ENCODE data around the gene SLC17A5. TPM values are rescaled to one million over a fixed set of nuclear protein-coding genes. Genes with fewer than 3 reads are reported as not detected.

Gene SLC17A5
- total and polyA plus RNA-seq, 9 of the 15 experiments (the other 6 are each of a cell fraction or from before 2014, with no cell fraction given), result 1.3 to 7.2 (median 3.4) TPM

DNA sequence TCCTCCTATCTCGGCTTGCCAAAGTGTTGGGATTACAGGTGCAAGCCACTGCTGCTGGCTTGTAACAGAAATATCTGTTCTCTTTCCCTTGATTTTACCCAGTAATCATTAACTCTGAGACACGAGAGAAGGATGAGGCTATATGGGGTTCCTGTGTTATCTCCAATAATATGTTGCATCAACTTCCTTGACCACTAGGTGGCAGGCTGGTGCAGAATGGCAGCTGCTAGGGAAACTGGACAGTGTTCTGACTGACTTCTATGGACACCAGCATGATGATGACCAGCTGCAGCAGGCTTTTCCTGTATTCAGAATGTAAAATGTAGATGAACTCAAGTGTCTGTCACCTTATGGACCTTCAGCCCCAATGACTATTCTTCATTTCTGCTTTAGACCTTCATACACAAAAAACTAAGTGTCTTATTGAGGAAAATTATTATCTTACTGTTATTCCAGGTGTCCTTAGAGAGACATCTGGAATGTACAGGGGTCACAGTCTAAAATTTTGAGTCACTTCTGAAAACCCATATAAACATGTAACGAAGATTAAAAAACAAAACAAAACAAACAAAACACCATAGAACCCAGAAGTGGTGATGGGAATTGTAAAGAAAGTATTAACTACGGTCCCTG is 21.8 kb upstream of the SLC17A5 start (continued):
- TF ChIP-seq, protein P1, sequence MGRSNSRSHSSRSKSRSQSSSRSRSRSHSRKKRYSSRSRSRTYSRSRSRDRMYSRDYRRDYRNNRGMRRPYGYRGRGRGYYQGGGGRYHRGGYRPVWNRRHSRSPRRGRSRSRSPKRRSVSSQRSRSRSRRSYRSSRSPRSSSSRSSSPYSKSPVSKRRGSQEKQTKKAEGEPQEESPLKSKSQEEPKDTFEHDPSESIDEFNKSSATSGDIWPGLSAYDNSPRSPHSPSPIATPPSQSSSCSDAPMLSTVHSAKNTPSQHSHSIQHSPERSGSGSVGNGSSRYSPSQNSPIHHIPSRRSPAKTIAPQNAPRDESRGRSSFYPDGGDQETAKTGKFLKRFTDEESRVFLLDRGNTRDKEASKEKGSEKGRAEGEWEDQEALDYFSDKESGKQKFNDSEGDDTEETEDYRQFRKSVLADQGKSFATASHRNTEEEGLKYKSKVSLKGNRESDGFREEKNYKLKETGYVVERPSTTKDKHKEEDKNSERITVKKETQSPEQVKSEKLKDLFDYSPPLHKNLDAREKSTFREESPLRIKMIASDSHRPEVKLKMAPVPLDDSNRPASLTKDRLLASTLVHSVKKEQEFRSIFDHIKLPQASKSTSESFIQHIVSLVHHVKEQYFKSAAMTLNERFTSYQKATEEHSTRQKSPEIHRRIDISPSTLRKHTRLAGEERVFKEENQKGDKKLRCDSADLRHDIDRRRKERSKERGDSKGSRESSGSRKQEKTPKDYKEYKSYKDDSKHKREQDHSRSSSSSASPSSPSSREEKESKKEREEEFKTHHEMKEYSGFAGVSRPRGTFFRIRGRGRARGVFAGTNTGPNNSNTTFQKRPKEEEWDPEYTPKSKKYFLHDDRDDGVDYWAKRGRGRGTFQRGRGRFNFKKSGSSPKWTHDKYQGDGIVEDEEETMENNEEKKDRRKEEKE (IDR thresholded peaks at IDR 0.05; ENCODE audit: borderline replicate concordance in 1 of 2, control insufficient read depth in 1 of 2, low read depth in 2 of 2, low read length in 1 of 2), result no peak
- TF ChIP-seq, protein P2, sequence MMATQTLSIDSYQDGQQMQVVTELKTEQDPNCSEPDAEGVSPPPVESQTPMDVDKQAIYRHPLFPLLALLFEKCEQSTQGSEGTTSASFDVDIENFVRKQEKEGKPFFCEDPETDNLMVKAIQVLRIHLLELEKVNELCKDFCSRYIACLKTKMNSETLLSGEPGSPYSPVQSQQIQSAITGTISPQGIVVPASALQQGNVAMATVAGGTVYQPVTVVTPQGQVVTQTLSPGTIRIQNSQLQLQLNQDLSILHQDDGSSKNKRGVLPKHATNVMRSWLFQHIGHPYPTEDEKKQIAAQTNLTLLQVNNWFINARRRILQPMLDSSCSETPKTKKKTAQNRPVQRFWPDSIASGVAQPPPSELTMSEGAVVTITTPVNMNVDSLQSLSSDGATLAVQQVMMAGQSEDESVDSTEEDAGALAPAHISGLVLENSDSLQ (IDR thresholded peaks at IDR 0.05), result peak; percentile 33; the same call in 1 of the 2 replicates
- TF ChIP-seq DMBX1 (CRISPR knock-in tag; IDR thresholded peaks at IDR 0.05; ENCODE audit: borderline replicate concordance), result no peak
- TF ChIP-seq SMC3 (conservative IDR thresholded peaks at IDR 0.05; ENCODE audit: insufficient read depth, low read depth, low read length), result peak; percentile 68
- TF ChIP-seq MTA3 (IDR thresholded peaks at IDR 0.05; ENCODE audit: borderline replicate concordance), result no peak
- TF ChIP-seq BRD9 (IDR thresholded peaks at IDR 0.05; ENCODE audit: low read depth, partially characterized antibody), result no peak
- TF ChIP-seq NFIX (CRISPR knock-in tag; IDR thresholded peaks at IDR 0.05; ENCODE audit: low read depth), result no peak
- TF ChIP-seq, protein P3, sequence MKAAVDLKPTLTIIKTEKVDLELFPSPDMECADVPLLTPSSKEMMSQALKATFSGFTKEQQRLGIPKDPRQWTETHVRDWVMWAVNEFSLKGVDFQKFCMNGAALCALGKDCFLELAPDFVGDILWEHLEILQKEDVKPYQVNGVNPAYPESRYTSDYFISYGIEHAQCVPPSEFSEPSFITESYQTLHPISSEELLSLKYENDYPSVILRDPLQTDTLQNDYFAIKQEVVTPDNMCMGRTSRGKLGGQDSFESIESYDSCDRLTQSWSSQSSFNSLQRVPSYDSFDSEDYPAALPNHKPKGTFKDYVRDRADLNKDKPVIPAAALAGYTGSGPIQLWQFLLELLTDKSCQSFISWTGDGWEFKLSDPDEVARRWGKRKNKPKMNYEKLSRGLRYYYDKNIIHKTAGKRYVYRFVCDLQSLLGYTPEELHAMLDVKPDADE (conservative IDR thresholded peaks at IDR 0.05; ENCODE audit: control insufficient read depth, low read depth, low read length), result no peak
- TF ChIP-seq, protein P4, sequence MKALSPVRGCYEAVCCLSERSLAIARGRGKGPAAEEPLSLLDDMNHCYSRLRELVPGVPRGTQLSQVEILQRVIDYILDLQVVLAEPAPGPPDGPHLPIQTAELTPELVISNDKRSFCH (CRISPR knock-in tag; IDR thresholded peaks at IDR 0.05), result no peak
- TF ChIP-seq, protein P4 (tag; IDR thresholded peaks at IDR 0.05), result no peak
- TF ChIP-seq, protein P5, sequence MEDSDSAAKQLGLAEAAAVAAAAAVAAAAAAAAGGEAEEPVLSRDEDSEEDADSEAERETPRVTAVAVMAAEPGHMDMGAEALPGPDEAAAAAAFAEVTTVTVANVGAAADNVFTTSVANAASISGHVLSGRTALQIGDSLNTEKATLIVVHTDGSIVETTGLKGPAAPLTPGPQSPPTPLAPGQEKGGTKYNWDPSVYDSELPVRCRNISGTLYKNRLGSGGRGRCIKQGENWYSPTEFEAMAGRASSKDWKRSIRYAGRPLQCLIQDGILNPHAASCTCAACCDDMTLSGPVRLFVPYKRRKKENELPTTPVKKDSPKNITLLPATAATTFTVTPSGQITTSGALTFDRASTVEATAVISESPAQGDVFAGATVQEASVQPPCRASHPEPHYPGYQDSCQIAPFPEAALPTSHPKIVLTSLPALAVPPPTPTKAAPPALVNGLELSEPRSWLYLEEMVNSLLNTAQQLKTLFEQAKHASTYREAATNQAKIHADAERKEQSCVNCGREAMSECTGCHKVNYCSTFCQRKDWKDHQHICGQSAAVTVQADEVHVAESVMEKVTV (CRISPR knock-in tag; IDR thresholded peaks at IDR 0.05), result peak; percentile 29; the same call in 1 of the 2 replicates
- no peak for TF ChIP-seq ETV6 (IDR thresholded peaks at IDR 0.05; ENCODE audit: borderline replicate concordance in 1 of 2, low read depth in 2 of 2, low read length in 1 of 2)
- TF ChIP-seq ETV6 (CRISPR knock-in tag; IDR thresholded peaks at IDR 0.05; ENCODE audit: borderline replicate concordance), result no peak
- peak; percentile 27; the same call in 1 of the 2 replicates for TF ChIP-seq JUND (IDR thresholded peaks at IDR 0.05; ENCODE audit: borderline replicate concordance, low read depth, low read length)
- no peak for TF ChIP-seq JUND (tag; IDR thresholded peaks at IDR 0.05; ENCODE audit: borderline replicate concordance, low read depth, low read length)
- no peak for TF ChIP-seq MYNN (IDR thresholded peaks at IDR 0.05)
- no peak for TF ChIP-seq MYNN (CRISPR knock-in tag; IDR thresholded peaks at IDR 0.05)
- no peak for TF ChIP-seq SNRNP70 (optimal IDR thresholded peaks at IDR 0.05; ENCODE audit: low read depth, low read length)
- no peak for TF ChIP-seq HDAC3 (IDR thresholded peaks at IDR 0.05; ENCODE audit: borderline replicate concordance, partially characterized antibody)
- no peak for TF ChIP-seq ZNF77 (CRISPR knock-in tag; IDR thresholded peaks at IDR 0.05)
- TF ChIP-seq PTBP1 (IDR thresholded peaks at IDR 0.05; ENCODE audit: low read depth, low read length), result no peak

Data from K562 (cell line).